ENCODE data around the gene FBXO47.

GRCh38 chr17:38907930-38908675 is 59.1 kb downstream of the FBXO47 start:
- TF ChIP-seq POLR2A (IDR thresholded peaks at IDR 0.05) (no peak), CTCF (IDR thresholded peaks at IDR 0.05) (no peak)
